HAP-1 (cell line): Measurements from ENCODE around the gene FBXW8.

Experiments used
- DNase-seq, 2 experiments: peaks; one replicate each; pipeline ENCODE4 v3.0.0-alpha.2; 2016 to 2020; ENCODE audit warnings: low spot score in 2 of 2
- H3K27me3 ChIP-seq: fragments of 250-450 bp; sonication (Bioruptor Pico); 2 replicates; pipeline ENCODE4 v1.5.1; 2020; ENCODE audit warnings: low read depth, mild to moderate bottlenecking, moderate library complexity
- H3K36me3 ChIP-seq: fragments of 250-450 bp; sonication (Bioruptor Pico); replicated peaks from 2 replicates; pipeline ENCODE4 v1.5.1; 2020; ENCODE audit warnings: mild to moderate bottlenecking
- H3K4me1 ChIP-seq: fragments of 250-450 bp; sonication (Bioruptor Pico); 2 replicates; pipeline ENCODE4 v1.5.1; 2020; ENCODE audit warnings: mild to moderate bottlenecking
- H3K4me3 ChIP-seq: fragments of 250-450 bp; sonication (Bioruptor Pico); 2 replicates; pipeline ENCODE4 v1.5.1; 2020; ENCODE audit warnings: mild to moderate bottlenecking, moderate library complexity
- H3K9me3 ChIP-seq: fragments of 250-450 bp; sonication (Bioruptor Pico); 2 replicates; pipeline ENCODE4 v1.5.1; 2020; ENCODE audit warnings: mild to moderate bottlenecking, moderate library complexity
- in situ Hi-C: fragments of 300-500 bp; cut with MboI; formaldehyde crosslinking; loops from 3 replicates; pipeline ENCODE4 v1.14.3; 2020; ENCODE audit warnings: low sequenced_read_pairs, inconsistent platforms, mixed read lengths

The FBXW8 gene

GRCh38 chr12:116910645-116911451 lies at the start of gene FBXW8:
TSS of gene FBXW8 (plus strand) at chr12:116910950. CDS start at chr12:116911038, 88 bp downstream.
- Histone ChIP-seq H3K4me3 (peak within 1 kb of the TSS; percentile 57), H3K27me3 (no peaks in the 10 kb centered on the region), H3K4me1 (0 out of 2 replicates have a peak, but pooled peaks cover 3% of the 10 kb centered on the region), H3K36me3 (no peaks in the 10 kb centered on the region; the same call in 1 of the 2 replicates), H3K9me3 (no peaks in the 10 kb centered on the region)
- in situ Hi-C loops: no loop called here
- DNase-seq: peak; percentile 72 to 92

GRCh38 chr12:116861320-116861719 lies 49.4 kb upstream of the FBXW8 start:
- H3K4me3 ChIP-seq: no peak overlapping the region
- peak in 1 of 2 experiments; percentile 41 for DNase-seq
- 0 out of 2 replicates have a peak, but pooled peaks cover 4% of the 10 kb centered on the region for H3K27me3 ChIP-seq
- in situ Hi-C loops: no loop called here
- no peaks in the 10 kb centered on the region for H3K4me1 ChIP-seq
- H3K36me3 ChIP-seq: no peaks in the 10 kb centered on the region
- H3K9me3 ChIP-seq: no peaks in the 10 kb centered on the region

DNA sequence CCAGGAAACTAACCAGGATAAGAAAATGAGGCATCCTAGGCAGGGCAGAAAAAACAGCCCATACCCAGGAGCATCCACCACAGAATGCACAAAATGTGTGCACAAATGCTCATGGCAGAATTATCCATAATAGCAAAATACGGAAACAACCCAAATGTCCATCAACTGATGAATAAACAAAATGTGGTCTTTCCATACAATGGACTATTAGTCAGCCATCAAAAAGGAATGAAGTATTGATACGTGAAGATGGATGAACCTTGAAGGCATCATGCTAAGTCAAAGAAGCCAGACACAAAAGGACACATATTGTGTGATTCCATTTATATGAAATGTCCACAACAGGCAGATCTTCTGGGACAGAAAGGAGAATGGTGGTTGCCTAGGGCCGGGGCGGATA lies 48.6 kb upstream of the FBXW8 start:
- H3K27me3 ChIP-seq: 0 out of 2 replicates have a peak, but pooled peaks cover 4% of the 10 kb centered on the region

GRCh38 chr12:116863275-116863767 lies 47.4 kb upstream of the FBXW8 start:
- DNase-seq: peak in 1 of 2 experiments; percentile 62
- in situ Hi-C loops: no loop called here
- 0 out of 2 replicates have a peak, but pooled peaks cover 4% of the 10 kb centered on the region for H3K27me3 ChIP-seq
- H3K9me3 ChIP-seq: no peaks in the 10 kb centered on the region
- H3K36me3 ChIP-seq: no peaks in the 10 kb centered on the region
- no peaks in the 10 kb centered on the region for H3K4me1 ChIP-seq
- H3K4me3 ChIP-seq: no peak overlapping the region

More for the DNA sequence above, 48.6 kb upstream of the FBXW8 start:
- Histone ChIP-seq H3K36me3 (no peaks in the 10 kb centered on the region), H3K9me3 (no peaks in the 10 kb centered on the region), H3K4me1 (no peaks in the 10 kb centered on the region), H3K4me3 (no peak overlapping the region)
- in situ Hi-C loops: no loop called here
- DNase-seq: no peak

- Histone ChIP-seq H3K4me3 (no peak overlapping the region), H3K4me1 (no peaks in the 10 kb centered on the region), H3K27me3 (no peaks in the 10 kb centered on the region), H3K36me3 (no peaks in the 10 kb centered on the region), H3K9me3 (no peaks in the 10 kb centered on the region)
- DNase-seq: no peak
- in situ Hi-C loops: no loop called here
These were observed 46.2 kb upstream of the FBXW8 start for GRCh38 chr12:116864371-116865160.

DNA sequence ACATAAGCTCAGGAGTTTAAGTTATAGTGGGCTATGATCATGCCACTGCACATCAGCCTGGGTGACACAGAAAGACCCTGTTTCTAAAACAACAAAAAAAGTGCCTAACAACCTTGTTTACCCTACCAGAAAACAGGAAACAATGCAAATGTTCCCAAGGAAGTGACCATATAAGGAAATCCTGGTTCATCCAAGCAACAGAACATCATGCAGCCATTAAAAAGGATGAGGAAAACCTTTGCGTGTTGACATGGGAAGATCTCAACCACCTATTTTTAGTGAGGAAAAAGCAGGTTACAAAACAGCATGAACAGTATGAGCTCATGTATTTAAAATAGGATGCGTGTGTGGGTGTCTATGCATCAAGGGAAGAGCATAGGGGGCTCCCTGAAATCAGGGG lies 43.2 kb upstream of the FBXW8 start:
- H3K4me1 ChIP-seq: no peaks in the 10 kb centered on the region
- H3K27me3 ChIP-seq: no peaks in the 10 kb centered on the region
- no peaks in the 10 kb centered on the region for H3K36me3 ChIP-seq
- no peaks in the 10 kb centered on the region for H3K9me3 ChIP-seq
- DNase-seq: no peak
- no peak overlapping the region for H3K4me3 ChIP-seq
- in situ Hi-C loops: no loop called here

- H3K4me3 ChIP-seq: no peak overlapping the region
- no peaks in the 10 kb centered on the region for H3K9me3 ChIP-seq
- H3K4me1 ChIP-seq: no peaks in the 10 kb centered on the region
- no peaks in the 10 kb centered on the region for H3K36me3 ChIP-seq
- no peak for DNase-seq
- in situ Hi-C loops: no loop called here
- no peaks in the 10 kb centered on the region for H3K27me3 ChIP-seq
These were observed 40.4 kb upstream of the FBXW8 start for GRCh38 chr12:116870306-116870705.

DNA sequence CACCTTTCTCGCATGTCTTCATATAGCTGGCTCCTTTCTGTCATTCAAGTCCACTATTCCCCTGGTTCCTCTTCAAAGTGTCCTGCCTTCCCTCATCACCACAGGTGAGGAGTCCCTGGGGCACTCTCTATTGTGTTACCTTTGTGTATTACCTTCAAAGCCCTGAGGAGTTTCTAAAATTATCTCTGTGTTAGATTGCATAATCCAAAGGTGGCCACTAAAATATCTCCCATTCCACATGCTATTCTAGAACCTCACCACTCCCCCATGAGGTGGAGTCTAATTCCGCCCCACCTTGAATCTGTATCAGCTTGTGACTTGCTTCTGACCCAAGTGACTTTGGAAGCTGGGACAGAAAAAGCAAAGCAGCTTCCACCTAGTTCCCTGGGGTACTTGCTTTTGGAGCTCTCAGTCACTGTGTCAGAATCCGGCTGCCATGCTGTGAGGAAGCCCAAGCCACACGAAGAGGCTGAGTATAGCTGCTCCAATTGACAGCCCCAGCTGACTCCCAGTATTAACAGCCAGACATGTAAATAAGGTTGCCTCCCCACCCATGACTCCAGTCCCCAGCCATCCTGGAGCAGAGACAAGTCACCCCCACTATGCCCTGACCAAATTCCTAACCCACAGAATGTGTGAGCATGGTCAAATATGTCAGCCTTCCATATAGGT lies 36.3 kb upstream of the FBXW8 start:
- Histone ChIP-seq H3K27me3 (peaks cover 11% of the 10 kb centered on the region), H3K9me3 (no peaks in the 10 kb centered on the region), H3K36me3 (no peaks in the 10 kb centered on the region), H3K4me3 (no peak overlapping the region), H3K4me1 (peaks cover 3% of the 10 kb centered on the region)
- in situ Hi-C loops: no loop called here
- DNase-seq: no peak

DNA sequence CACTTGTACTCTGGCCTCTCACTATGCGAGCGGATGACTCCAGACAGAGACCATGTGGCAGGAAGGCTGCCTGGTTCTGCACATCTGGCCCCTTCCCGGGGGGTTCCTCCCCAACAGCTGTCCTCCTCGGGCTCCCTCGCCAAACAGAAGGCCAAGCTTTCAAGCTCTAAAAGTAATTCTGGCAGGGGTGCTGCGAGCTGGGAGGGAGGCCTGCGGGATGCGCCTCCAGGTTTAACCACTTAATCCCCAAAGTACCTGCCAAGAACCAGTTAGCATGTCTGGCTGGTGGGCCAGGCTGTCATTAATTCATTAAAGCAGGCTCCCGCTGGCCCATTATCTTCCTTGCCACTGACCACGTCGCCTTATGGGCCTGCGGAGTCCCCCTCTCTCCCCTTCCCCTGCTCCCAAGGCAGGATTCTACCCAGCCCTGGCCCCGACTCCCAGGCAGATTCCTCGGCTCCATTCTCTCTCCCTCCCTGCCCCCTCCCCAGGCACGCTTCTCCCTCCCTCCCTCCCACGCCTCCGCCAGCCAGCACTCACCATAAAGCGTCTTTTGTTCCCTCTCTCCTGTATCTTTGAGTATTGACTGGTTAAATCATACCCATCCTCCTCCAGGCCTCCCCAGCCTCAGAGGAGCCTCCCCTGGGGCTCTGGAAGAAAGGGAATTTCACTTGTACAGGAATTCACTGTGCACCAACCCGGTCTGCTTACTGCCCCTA lies 34.4 kb upstream of the FBXW8 start:
- Histone ChIP-seq H3K36me3 (no peaks in the 10 kb centered on the region), H3K9me3 (no peaks in the 10 kb centered on the region), H3K4me1 (peaks cover 7% of the 10 kb centered on the region), H3K27me3 (peaks cover 25% of the 10 kb centered on the region), H3K4me3 (no peak overlapping the region)
- peak; percentile 61 to 73 for DNase-seq
- in situ Hi-C loops: no loop called here

- Histone ChIP-seq H3K4me3 (peak overlapping the region; percentile 40), H3K9me3 (no peaks in the 10 kb centered on the region), H3K4me1 (peaks cover 7% of the 10 kb centered on the region), H3K36me3 (no peaks in the 10 kb centered on the region), H3K27me3 (peaks cover 47% of the 10 kb centered on the region)
- DNase-seq: peak in 1 of 2 experiments; percentile 45
- in situ Hi-C loops: no loop called here
These were observed 31.9 kb upstream of the FBXW8 start for GRCh38 chr12:116878567-116879508.

GRCh38 chr12:116879509-116880212 lies 31.1 kb upstream of the FBXW8 start:
- Histone ChIP-seq H3K4me1 (peaks cover 7% of the 10 kb centered on the region), H3K4me3 (peak overlapping the region; percentile 40), H3K9me3 (no peaks in the 10 kb centered on the region), H3K27me3 (peaks cover 49% of the 10 kb centered on the region), H3K36me3 (no peaks in the 10 kb centered on the region)
- in situ Hi-C loops: no loop called here
- DNase-seq: peak in 1 of 2 experiments; percentile 38
